CD4-positive, alpha-beta T cell (primary cell): ENCODE data around the gene SHROOM2. TPM values are rescaled to one million over a fixed set of nuclear protein-coding genes. Genes with fewer than 3 reads are reported as not detected.
"Not testable (repeated sequence)": the region's sequence is repeated elsewhere in the genome, so short reads cannot be mapped to it uniquely, and the experiment has no call there.

Experiments
- ATAC-seq: fragments of 200-7000 bp; cut with Tn5 transposase; one replicate; pipeline ENCODE4 v1.10.0; 2022; ENCODE audit warnings: mild to moderate bottlenecking; ENCODE audit not compliant: poor library complexity
- CTCF ChIA-PET: fragments of 350-600 bp; sonication (Branson Sonifier 250); formaldehyde crosslinking; loops from one replicate; lab custom pipeline; 2021; ENCODE audit warnings: antibody characterized with exemption, inconsistent platforms; lab: Charles Lee
- POLR2A ChIA-PET: fragments of 350-600 bp; sonication (Branson Sonifier 250); formaldehyde crosslinking; loops from one replicate; lab custom pipeline; 2021; ENCODE audit warnings: antibody characterized with exemption, inconsistent platforms; lab: Charles Lee
- DNase-seq, 14 experiments: peaks; one replicate each; pipeline ENCODE4 v3.0.0-alpha.2; 2013 to 2020; ENCODE audit warnings: mixed read lengths in 2 of 14
- H3K27ac ChIP-seq, 2 donors: one replicate each; pipeline versions ENCODE4 v1.5.1 to v1.7.0; 2013; ENCODE audit warnings: low read length in 2 of 2, low read depth in 1 of 2, mild to moderate bottlenecking in 1 of 2
- H3K27me3 ChIP-seq, 2 experiments: 1 replicate in 1 of 2; 2 replicates in 1 of 2; pipeline versions ENCODE4 v1.6.1 to v1.7.0; 2013; ENCODE audit warnings: low read length in 2 of 2, control low read depth in 1 of 2, mild to moderate bottlenecking in 1 of 2, moderate library complexity in 1 of 2; ENCODE audit not compliant: insufficient read depth in 2 of 2, control insufficient read depth in 1 of 2
- H3K36me3 ChIP-seq: one replicate; pipeline ENCODE4 v1.6.1; 2013; ENCODE audit warnings: low read length, control low read depth; ENCODE audit not compliant: insufficient read depth
- H3K4me1 ChIP-seq: one replicate; pipeline ENCODE4 v1.6.1; 2013; ENCODE audit warnings: low read length, control low read depth; ENCODE audit not compliant: insufficient read depth
- H3K4me3 ChIP-seq: one replicate; pipeline ENCODE4 v1.5.1; 2013; ENCODE audit warnings: mild to moderate bottlenecking, low read length, moderate library complexity
- H3K9me3 ChIP-seq, 2 experiments: 1 replicate in 1 of 2; 2 replicates in 1 of 2; pipeline versions ENCODE4 v1.6.1 to v1.7.0; 2013; ENCODE audit warnings: low read length in 2 of 2, mild to moderate bottlenecking in 2 of 2, control low read depth in 1 of 2, moderate library complexity in 1 of 2; ENCODE audit not compliant: control insufficient read depth in 1 of 2, insufficient read depth in 1 of 2
- H3K27ac Mint-ChIP-seq: one replicate; pipeline ENCODE4 v1.8.0; 2020; ENCODE audit warnings: mixed read lengths
- H3K27me3 Mint-ChIP-seq: one replicate; pipeline ENCODE4 v1.8.0; 2021; ENCODE audit warnings: mixed read lengths
- H3K36me3 Mint-ChIP-seq: one replicate; pipeline ENCODE4 v1.8.0; 2021; ENCODE audit warnings: low read depth, mixed read lengths
- H3K4me1 Mint-ChIP-seq: one replicate; pipeline ENCODE4 v1.8.0; 2021; ENCODE audit warnings: low read depth, mixed read lengths
- H3K4me3 Mint-ChIP-seq: one replicate; pipeline ENCODE4 v1.8.0; 2020; ENCODE audit warnings: mild to moderate bottlenecking, mixed read lengths
- H3K9me3 Mint-ChIP-seq: one replicate; pipeline ENCODE4 v1.8.0; 2020; ENCODE audit warnings: mixed read lengths
- intact Hi-C, 2 experiments: fragments of 100-400 bp; cut with DNase I in 1 of 2; cut with micrococcal nuclease in 1 of 2; formaldehyde crosslinking; loops; one replicate each; pipeline versions ENCODE4 v1.15.1 to v1.9.0; 2023 to 2025; cut with DNase I, micrococcal nuclease
- total RNA-seq, 174 experiments: library from RNA in 2 of 174; stranded (reverse) in 2 of 174; gene quantifications; one replicate each; pipeline ENCODE4 v1.2.3 and lab custom pipeline; 2021 to 2026
- TF ChIP-seq, protein P1 (sequence below): fragments of 200-600 bp; IDR thresholded peaks from one replicate; pipeline ENCODE4 v1.8.0; 2022; ENCODE audit warnings: antibody characterized with exemption, mild to moderate bottlenecking

The SHROOM2 gene
- total RNA-seq, 2 experiments from 2014 or later: not detected

- Mint-ChIP-seq H3K36me3 (no peaks in the 10 kb centered on the region), H3K9me3 (no peaks in the 10 kb centered on the region), H3K4me1 (no peaks in the 10 kb centered on the region), H3K27me3 (peaks cover 22% of the 10 kb centered on the region), H3K27ac (no peak overlapping the region), H3K4me3 (no peak overlapping the region)
- Histone ChIP-seq H3K36me3 (no peaks in the 10 kb centered on the region), H3K9me3 (no peaks in the 10 kb centered on the region), H3K4me1 (no peaks in the 10 kb centered on the region), H3K27me3 (no peaks in the 10 kb centered on the region), H3K27ac (no peak overlapping the region), H3K4me3 (no peak overlapping the region)
- intact Hi-C loops: no loop called here
- ATAC-seq (no peak), DNase-seq (no peak)
- ChIA-PET POLR2A (no interaction called here), CTCF (no interaction called here)
- TF ChIP-seq, protein P1, sequence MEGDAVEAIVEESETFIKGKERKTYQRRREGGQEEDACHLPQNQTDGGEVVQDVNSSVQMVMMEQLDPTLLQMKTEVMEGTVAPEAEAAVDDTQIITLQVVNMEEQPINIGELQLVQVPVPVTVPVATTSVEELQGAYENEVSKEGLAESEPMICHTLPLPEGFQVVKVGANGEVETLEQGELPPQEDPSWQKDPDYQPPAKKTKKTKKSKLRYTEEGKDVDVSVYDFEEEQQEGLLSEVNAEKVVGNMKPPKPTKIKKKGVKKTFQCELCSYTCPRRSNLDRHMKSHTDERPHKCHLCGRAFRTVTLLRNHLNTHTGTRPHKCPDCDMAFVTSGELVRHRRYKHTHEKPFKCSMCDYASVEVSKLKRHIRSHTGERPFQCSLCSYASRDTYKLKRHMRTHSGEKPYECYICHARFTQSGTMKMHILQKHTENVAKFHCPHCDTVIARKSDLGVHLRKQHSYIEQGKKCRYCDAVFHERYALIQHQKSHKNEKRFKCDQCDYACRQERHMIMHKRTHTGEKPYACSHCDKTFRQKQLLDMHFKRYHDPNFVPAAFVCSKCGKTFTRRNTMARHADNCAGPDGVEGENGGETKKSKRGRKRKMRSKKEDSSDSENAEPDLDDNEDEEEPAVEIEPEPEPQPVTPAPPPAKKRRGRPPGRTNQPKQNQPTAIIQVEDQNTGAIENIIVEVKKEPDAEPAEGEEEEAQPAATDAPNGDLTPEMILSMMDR: no peak
Observed at GRCh38 chrX:9765072-9765736, 21.0 kb upstream of the SHROOM2 start.

GRCh38 chrX:9765737-9766097 lies 20.5 kb upstream of the SHROOM2 start, which contains the start of gene GPR143:
GPR143 (minus strand) TSS chrX:9765847; CDS start chrX:9765817, 30 bp downstream.
- intact Hi-C loops: no loop called here
- H3K4me3 Mint-ChIP-seq: no peak within 1 kb of the TSS
- Histone ChIP-seq H3K27me3 (peaks cover 0 to 2% of the 10 kb centered on the region in 2 experiments), H3K4me1 (no peaks in the 10 kb centered on the region), H3K4me3 (no peak within 1 kb of the TSS), H3K36me3 (no peaks in the 10 kb centered on the region), H3K9me3 (no peaks in the 10 kb centered on the region), H3K27ac (no peak within 1 kb of the TSS)
- H3K36me3 Mint-ChIP-seq: no peaks in the 10 kb centered on the region
- TF ChIP-seq, protein P1: no peak
- CTCF ChIA-PET: no interaction called here
- H3K4me1 Mint-ChIP-seq: no peaks in the 10 kb centered on the region
- H3K27ac Mint-ChIP-seq: no peak within 1 kb of the TSS
- ATAC-seq (no peak), DNase-seq (no peak)
- peaks cover 22% of the 10 kb centered on the region for H3K27me3 Mint-ChIP-seq
- POLR2A ChIA-PET: no interaction called here
- no peaks in the 10 kb centered on the region for H3K9me3 Mint-ChIP-seq

DNA sequence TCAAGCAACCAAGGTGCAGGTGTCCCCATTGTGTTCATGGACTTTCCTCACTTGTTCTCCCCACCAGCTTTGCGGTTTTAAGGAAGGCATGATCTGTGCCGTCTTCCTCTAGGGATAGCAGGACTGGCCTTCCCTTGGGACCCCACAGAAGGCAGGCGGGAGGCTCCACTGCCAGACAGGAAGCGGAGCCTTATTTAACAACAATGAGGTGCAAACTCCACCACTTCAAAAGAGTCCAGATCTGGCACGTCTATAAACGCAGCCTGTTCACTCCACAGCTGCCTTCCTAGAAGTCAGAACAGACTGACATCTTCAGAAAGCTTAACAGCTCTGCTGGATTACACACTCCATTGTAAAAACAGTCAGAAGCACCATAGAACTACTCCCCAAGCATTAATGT lies 18.9 kb upstream of the SHROOM2 start:
- TF ChIP-seq, protein P1: no peak
- H3K27ac Mint-ChIP-seq: no peak overlapping the region
- no peaks in the 10 kb centered on the region for H3K36me3 Mint-ChIP-seq
- ChIA-PET POLR2A (no interaction called here), CTCF (no interaction called here)
- H3K36me3 ChIP-seq: no peaks in the 10 kb centered on the region
- no peaks in the 10 kb centered on the region for H3K4me1 ChIP-seq
- intact Hi-C loops: no loop called here
- no peak overlapping the region for H3K27ac ChIP-seq
- no peak overlapping the region for H3K4me3 ChIP-seq
- DNase-seq (no peak), ATAC-seq (no peak)
- H3K4me3 Mint-ChIP-seq: no peak overlapping the region
- peaks cover 19% of the 10 kb centered on the region for H3K27me3 Mint-ChIP-seq
- no peaks in the 10 kb centered on the region for H3K9me3 Mint-ChIP-seq
- no peaks in the 10 kb centered on the region for H3K4me1 Mint-ChIP-seq
- H3K27me3 ChIP-seq: peaks cover 0 to 4% of the 10 kb centered on the region in 2 experiments
- H3K9me3 ChIP-seq: no peaks in the 10 kb centered on the region

DNA sequence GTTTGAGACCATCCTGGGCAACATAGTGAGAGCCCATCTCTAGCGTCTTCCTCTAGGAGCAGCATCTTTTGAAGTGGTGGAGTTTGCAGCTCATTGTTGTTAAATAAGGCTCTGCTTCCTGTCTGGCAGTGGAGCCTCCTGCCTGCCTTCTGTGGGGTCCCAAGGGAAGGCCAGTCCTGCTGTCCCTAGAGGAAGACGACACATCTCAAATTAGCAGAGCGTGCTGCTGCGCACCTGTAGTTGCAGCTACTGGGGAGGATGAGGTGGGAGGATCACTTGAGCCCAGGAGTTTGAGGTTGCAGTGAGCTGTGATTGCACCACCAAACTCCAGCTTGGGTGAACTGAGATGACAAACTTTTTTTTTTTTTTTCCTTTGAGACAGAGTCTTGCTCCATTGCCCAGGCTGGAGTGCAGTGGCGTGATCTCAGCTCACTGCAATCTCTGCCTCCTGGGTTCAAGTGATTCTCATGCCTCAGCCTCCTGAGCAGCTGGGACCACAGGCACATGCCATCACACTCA lies 17.8 kb upstream of the SHROOM2 start:
- intact Hi-C loops, CTCF ChIA-PET, DNase-seq, H3K36me3 Mint-ChIP-seq, H3K9me3 Mint-ChIP-seq, H3K9me3 ChIP-seq, H3K27ac Mint-ChIP-seq, H3K27me3 ChIP-seq, H3K4me3 Mint-ChIP-seq, H3K27ac ChIP-seq, H3K4me1 Mint-ChIP-seq, H3K4me3 ChIP-seq, H3K36me3 ChIP-seq, POLR2A ChIA-PET, H3K4me1 ChIP-seq, ATAC-seq: not testable (repeated sequence)
- peaks cover 14% of the 10 kb centered on the region for H3K27me3 Mint-ChIP-seq
